Fibroblast of lung (primary cell): ENCODE results near the gene CIDEC.

Source experiments
- EZH2 ChIP-seq: IDR thresholded peaks from 2 replicates; pipeline ENCODE4 v1.5.1; 2012; ENCODE audit warnings: low read length, control low read depth, mild to moderate bottlenecking; ENCODE audit errors: missing control alignments
- TF ChIP-seq, protein P1 (sequence below), 2 donors: IDR thresholded peaks in 1 of 2; conservative IDR thresholded peaks in 1 of 2; 1 replicate in 1 of 2; 2 replicates in 1 of 2; pipeline ENCODE4 v1.5.1; 2011 to 2012; ENCODE audit warnings: low read length in 2 of 2, control low read depth in 1 of 2, inconsistent platforms in 1 of 2, low read depth in 1 of 2, mild to moderate bottlenecking in 1 of 2

GRCh38 chr3:9817436-9817835 lies 62.6 kb downstream of the CIDEC start:
- TF ChIP-seq, protein P1, sequence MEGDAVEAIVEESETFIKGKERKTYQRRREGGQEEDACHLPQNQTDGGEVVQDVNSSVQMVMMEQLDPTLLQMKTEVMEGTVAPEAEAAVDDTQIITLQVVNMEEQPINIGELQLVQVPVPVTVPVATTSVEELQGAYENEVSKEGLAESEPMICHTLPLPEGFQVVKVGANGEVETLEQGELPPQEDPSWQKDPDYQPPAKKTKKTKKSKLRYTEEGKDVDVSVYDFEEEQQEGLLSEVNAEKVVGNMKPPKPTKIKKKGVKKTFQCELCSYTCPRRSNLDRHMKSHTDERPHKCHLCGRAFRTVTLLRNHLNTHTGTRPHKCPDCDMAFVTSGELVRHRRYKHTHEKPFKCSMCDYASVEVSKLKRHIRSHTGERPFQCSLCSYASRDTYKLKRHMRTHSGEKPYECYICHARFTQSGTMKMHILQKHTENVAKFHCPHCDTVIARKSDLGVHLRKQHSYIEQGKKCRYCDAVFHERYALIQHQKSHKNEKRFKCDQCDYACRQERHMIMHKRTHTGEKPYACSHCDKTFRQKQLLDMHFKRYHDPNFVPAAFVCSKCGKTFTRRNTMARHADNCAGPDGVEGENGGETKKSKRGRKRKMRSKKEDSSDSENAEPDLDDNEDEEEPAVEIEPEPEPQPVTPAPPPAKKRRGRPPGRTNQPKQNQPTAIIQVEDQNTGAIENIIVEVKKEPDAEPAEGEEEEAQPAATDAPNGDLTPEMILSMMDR (conservative IDR thresholded peaks at IDR 0.05 in 1 of 2, IDR thresholded peaks at IDR 0.05 in 1 of 2; ENCODE audit: low read depth in 1 of 2, low read length in 2 of 2): no peak
- TF ChIP-seq EZH2: no peak
